ENCODE measurements around the gene GSX2.

GRCh38 chr4:54077812-54078211, 22.2 kb upstream of the GSX2 start:
- no peak for TF ChIP-seq EZH2phosphoT487 (IDR thresholded peaks at IDR 0.05; ENCODE audit: insufficient read depth, low read depth)
- no peak for TF ChIP-seq EZH2 (IDR thresholded peaks at IDR 0.05; ENCODE audit: insufficient read depth, poor library complexity, severe bottlenecking)

Data from GM23248 (cell line).